Karpas-422 (cell line): Measurements from ENCODE around the gene HLA-DRB1. TPM values are rescaled to one million over a fixed set of nuclear protein-coding genes. Genes with fewer than 3 reads are reported as not detected.

Experiments used
- DNase-seq: peaks from one replicate; pipeline ENCODE4 v3.0.0-alpha.2; 2015
- H2AFZ ChIP-seq: fragments of 200-600 bp; sonication (generic); 2 replicates; pipeline ENCODE4 v1.6.1; 2014; ENCODE audit warnings: antibody characterized with exemption, low read length, mixed read lengths
- H3K27ac ChIP-seq: fragments of 200-600 bp; sonication (generic); 2 replicates; pipeline ENCODE4 v1.5.1; 2014; ENCODE audit warnings: mild to moderate bottlenecking, low read length, moderate library complexity
- H3K27me3 ChIP-seq: fragments of 200-600 bp; sonication (generic); 2 replicates; pipeline ENCODE4 v1.6.1; 2014; ENCODE audit warnings: low read length, mixed read lengths
- H3K36me3 ChIP-seq: fragments of 200-600 bp; sonication (generic); 2 replicates; pipeline ENCODE4 v1.6.1; 2014; ENCODE audit warnings: low read length, mixed read lengths; ENCODE audit not compliant: insufficient read depth
- H3K4me1 ChIP-seq: fragments of 200-600 bp; sonication (generic); 2 replicates; pipeline ENCODE4 v1.6.1; 2014; ENCODE audit warnings: mild to moderate bottlenecking, low read length, mixed read lengths
- H3K4me2 ChIP-seq: fragments of 200-600 bp; sonication (generic); 2 replicates; pipeline ENCODE4 v1.6.1; 2014; ENCODE audit warnings: low read length, low read depth, mild to moderate bottlenecking; ENCODE audit not compliant: poor library complexity, severe bottlenecking
- H3K4me3 ChIP-seq: fragments of 200-600 bp; sonication (generic); 2 replicates; pipeline ENCODE4 v1.5.1; 2014; ENCODE audit warnings: mild to moderate bottlenecking, antibody characterized with exemption, low read length, mixed read lengths
- H3K79me2 ChIP-seq: fragments of 200-600 bp; sonication (generic); 2 replicates; pipeline ENCODE4 v1.6.1; 2014; ENCODE audit warnings: mild to moderate bottlenecking, low read length, mixed read lengths
- H3K9ac ChIP-seq: fragments of 200-600 bp; sonication (generic); 2 replicates; pipeline ENCODE4 v1.6.0; 2014; ENCODE audit warnings: low read length
- H3K9me2 ChIP-seq: fragments of 200-600 bp; sonication (generic), shearing (Covaris generic); replicated peaks from 2 replicates; pipeline ENCODE4 v1.6.0; 2014; ENCODE audit warnings: mild to moderate bottlenecking, low read length, moderate library complexity; ENCODE audit not compliant: insufficient read depth
- H3K9me3 ChIP-seq: fragments of 300-700, 200-600 bp; sonication (generic); 2 replicates; pipeline ENCODE4 v1.6.1; 2014; ENCODE audit warnings: low read length, mixed read lengths
- H4K20me1 ChIP-seq: fragments of 200-600 bp; sonication (generic); 2 replicates; pipeline ENCODE4 v1.6.1; 2014; ENCODE audit warnings: mild to moderate bottlenecking, antibody characterized with exemption, low read length, low read depth; ENCODE audit not compliant: insufficient read depth
- total RNA-seq: library from RNA; depleted of rRNA; stranded (reverse); fragments of >200 nt; shearing (Covaris generic); gene quantifications from 2 replicates; pipeline ENCODE4 v1.2.3, GENCODE V29; 2014; ENCODE audit warnings: low replicate concordance

HLA-DRB1 gene
- total RNA-seq, 1 experiment from 2014 or later = 281 TPM

DNA sequence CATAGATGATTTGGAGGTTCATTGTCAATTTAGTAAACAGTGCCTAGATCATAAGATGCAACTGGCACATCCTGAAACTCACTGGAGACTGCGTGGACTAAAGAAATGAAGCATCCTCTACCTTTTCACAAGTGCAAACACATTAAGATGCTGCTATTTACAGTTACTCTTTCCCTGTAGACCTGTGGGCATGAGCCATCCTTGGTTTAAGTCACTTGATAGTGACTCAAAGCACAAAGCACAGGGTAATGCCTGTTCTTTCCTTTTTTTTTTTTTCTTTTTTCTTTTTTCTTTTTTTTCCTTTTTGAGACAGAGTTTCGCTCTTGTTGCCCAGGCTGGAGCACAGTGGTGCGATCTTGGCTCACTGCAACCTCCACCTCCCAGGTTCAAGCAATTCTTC is 37.6 kb upstream of the HLA-DRB1 start:
- Histone ChIP-seq H3K79me2 (no peaks in the 10 kb centered on the region), H3K9ac (peak overlapping the region; percentile 47), H3K27ac (peak overlapping the region; percentile 98), H3K4me2 (peak overlapping the region; percentile 49), H2AFZ (no peak overlapping the region), H3K27me3 (no peaks in the 10 kb centered on the region), H3K9me2 (no peaks in the 10 kb centered on the region), H3K4me3 (no peak overlapping the region), H3K36me3 (no peaks in the 10 kb centered on the region), H3K4me1 (peaks cover 71% of the 10 kb centered on the region), H3K9me3 (no peaks in the 10 kb centered on the region), H4K20me1 (no peaks in the 10 kb centered on the region)
- DNase-seq = peak; percentile 48

DNA sequence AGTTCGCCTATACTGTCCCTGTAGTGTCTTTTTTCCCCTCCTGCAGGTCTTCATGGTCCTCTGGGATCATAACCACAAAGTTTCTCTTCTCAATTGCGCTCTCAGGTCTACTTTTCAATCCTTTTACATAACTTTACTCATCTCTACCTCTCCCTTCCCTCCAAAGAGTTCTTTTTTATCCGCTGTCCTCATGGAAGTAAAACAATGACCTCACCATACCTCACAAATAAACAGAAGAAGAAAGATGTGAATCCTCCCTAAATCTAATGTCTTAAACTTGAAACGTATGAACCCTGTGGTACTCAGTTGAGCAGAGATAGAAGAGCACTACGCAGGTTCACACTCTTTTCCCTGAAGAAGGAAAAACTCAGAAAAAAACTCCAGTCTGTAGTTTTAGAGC is 35.5 kb upstream of the HLA-DRB1 start:
- H3K27ac ChIP-seq = peak overlapping the region; percentile 98
- H3K4me3 ChIP-seq = peak overlapping the region; percentile 53

DNA sequence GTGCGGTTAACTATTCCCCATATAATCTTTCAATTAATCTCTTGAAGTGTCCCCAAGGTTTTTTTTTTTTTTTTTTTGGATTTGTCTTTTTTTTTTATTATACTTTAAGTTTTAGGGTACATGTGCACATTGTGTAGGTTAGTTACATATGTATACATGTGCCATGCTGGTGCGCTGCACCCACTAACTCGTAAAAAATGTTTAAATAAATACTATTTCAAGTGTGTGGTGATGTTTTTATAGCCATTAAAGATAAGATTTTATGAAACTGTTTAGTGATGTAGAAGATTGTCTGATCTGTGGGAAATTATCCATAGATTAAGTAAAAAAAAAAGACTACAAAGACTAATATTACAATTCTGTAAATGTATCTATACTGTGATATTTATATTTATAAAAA is 34.9 kb upstream of the HLA-DRB1 start:
- peaks cover 74% of the 10 kb centered on the region for H3K4me1 ChIP-seq

More for the DNA sequence above, 35.5 kb upstream of the HLA-DRB1 start:
- peak overlapping the region; percentile 68 for H3K4me2 ChIP-seq
- no peaks in the 10 kb centered on the region for H3K36me3 ChIP-seq
- no peaks in the 10 kb centered on the region for H3K79me2 ChIP-seq
- no peak overlapping the region for H2AFZ ChIP-seq
- peaks cover 3% of the 10 kb centered on the region; the same call in 1 of the 2 replicates for H3K9me3 ChIP-seq
- peak overlapping the region; percentile 74 for H3K9ac ChIP-seq
- no peaks in the 10 kb centered on the region for H3K9me2 ChIP-seq
- H3K4me1 ChIP-seq = peaks cover 76% of the 10 kb centered on the region
- H3K27me3 ChIP-seq = no peaks in the 10 kb centered on the region
- H4K20me1 ChIP-seq = no peaks in the 10 kb centered on the region
- peak; percentile 71 for DNase-seq

DNA sequence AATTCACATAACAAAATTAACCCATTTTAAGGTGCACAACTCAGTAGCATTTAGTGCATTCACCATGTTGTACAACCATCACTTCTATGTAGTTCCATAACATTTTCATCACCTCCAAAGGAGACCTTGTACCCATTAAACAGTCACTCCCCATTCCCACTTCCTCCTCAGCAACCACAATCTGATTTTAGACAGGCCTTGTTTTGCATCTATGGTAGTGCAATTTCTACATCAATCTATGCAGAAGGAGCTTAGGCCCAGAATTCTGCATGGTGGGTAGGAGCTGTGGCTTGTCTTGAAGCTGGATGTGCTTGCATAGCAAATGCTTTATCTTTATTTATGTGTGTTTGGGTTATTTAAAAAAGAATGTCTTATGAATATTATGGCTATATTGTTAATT is 34.0 kb upstream of the HLA-DRB1 start:
- Histone ChIP-seq H3K9me3 (peaks cover 3% of the 10 kb centered on the region; the same call in 1 of the 2 replicates), H3K79me2 (no peaks in the 10 kb centered on the region), H3K27ac (peak overlapping the region; percentile 98), H3K4me1 (peaks cover 74% of the 10 kb centered on the region), H3K4me3 (peak overlapping the region; percentile 53), H3K27me3 (no peaks in the 10 kb centered on the region), H3K4me2 (peak overlapping the region; percentile 68), H3K36me3 (no peaks in the 10 kb centered on the region), H3K9me2 (no peaks in the 10 kb centered on the region), H3K9ac (peak overlapping the region; percentile 74), H2AFZ (no peak overlapping the region), H4K20me1 (no peaks in the 10 kb centered on the region)
- DNase-seq = peak; percentile 94

More for the DNA sequence above, 34.9 kb upstream of the HLA-DRB1 start:
- Histone ChIP-seq H3K9me3 (peaks cover 3% of the 10 kb centered on the region; the same call in 1 of the 2 replicates), H3K27me3 (no peaks in the 10 kb centered on the region), H4K20me1 (no peaks in the 10 kb centered on the region), H3K27ac (peak overlapping the region; percentile 98), H3K4me3 (peak overlapping the region; percentile 53), H3K9ac (peak overlapping the region; percentile 74), H3K79me2 (no peaks in the 10 kb centered on the region), H3K9me2 (no peaks in the 10 kb centered on the region), H3K4me2 (peak overlapping the region; percentile 68), H3K36me3 (no peaks in the 10 kb centered on the region), H2AFZ (no peak overlapping the region)
- no peak for DNase-seq

DNA sequence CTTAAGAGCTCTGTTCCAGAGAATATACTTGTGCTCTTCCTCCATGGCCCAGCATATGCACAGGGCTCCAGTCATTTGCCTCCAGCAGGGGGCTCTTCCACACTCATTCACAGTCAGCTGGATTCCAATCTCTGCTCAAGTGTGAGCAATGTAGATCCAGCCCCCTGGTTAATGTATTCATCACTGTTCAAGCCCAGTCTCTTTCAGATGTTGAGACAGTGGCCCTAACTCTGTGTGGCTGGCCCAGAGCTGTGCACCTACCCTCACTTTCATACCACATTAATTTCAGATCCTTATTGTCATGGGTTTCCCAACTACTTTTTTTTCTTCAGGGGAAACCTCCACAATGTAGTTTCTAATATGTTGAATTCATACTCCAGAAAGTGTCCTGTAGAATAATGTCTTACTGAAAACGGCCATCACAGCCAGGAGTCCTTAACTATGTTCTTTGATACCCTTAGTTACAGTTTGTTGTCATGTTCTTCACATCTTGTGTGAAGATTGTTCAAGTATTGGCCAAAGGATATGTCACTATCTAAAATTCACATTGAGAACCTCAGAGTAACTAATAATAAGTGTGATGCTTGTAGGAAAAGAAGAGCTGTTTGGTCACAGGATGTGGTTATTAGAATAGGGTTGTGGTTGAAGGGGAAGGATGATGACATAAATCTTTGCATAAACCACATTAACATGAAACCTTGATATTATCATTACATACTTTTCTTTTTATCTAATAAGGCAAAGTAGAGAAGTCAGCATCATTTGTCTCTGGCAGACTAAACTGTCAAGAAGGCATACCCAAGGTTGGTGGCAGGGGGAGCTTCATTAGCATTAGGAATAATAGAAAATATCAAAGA is 33.1 kb upstream of the HLA-DRB1 start:
- H3K27me3 ChIP-seq = no peaks in the 10 kb centered on the region
- H3K79me2 ChIP-seq = no peaks in the 10 kb centered on the region
- DNase-seq = peak; percentile 96
- peak overlapping the region; percentile 98 for H3K27ac ChIP-seq
- no peaks in the 10 kb centered on the region for H4K20me1 ChIP-seq
- peaks cover 66% of the 10 kb centered on the region for H3K4me1 ChIP-seq
- peak overlapping the region; percentile 53 for H3K4me3 ChIP-seq
- peak overlapping the region; percentile 74 for H3K9ac ChIP-seq
- H3K9me3 ChIP-seq = peaks cover 5% of the 10 kb centered on the region; the same call in 1 of the 2 replicates
- no peaks in the 10 kb centered on the region for H3K9me2 ChIP-seq
- H3K4me2 ChIP-seq = peak overlapping the region; percentile 68
- peak overlapping the region; percentile 33; the same call in 1 of the 2 replicates for H2AFZ ChIP-seq
- H3K36me3 ChIP-seq = no peaks in the 10 kb centered on the region

DNA sequence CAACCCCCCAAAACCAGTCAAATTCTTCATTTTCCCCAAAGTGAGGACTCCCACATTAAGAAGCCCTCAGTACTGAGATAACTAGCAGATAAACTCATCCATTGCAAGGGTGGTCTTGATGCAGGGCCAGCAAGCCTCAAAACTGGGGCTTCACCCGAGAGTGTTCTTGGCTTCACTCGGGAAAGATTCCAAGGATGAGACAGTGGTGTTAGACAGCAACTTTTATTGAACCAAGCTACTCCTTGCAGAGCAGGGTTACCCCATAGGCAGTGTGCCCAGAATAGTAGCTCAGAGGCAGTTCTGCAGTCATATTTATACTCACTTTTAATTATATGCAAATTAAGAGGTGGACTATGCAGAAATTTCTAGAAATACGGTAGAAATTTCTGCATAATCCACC is 31.7 kb upstream of the HLA-DRB1 start:
- peak overlapping the region; percentile 98; the same call in 1 of the 2 replicates for H3K27ac ChIP-seq
- H3K79me2 ChIP-seq = no peaks in the 10 kb centered on the region
- peaks cover 52% of the 10 kb centered on the region for H3K4me1 ChIP-seq
- no peak for DNase-seq
- no peak overlapping the region for H2AFZ ChIP-seq
- no peaks in the 10 kb centered on the region for H3K36me3 ChIP-seq
- no peak overlapping the region for H3K9ac ChIP-seq
- no peak overlapping the region for H3K4me2 ChIP-seq
- peaks cover 8% of the 10 kb centered on the region; the same call in 1 of the 2 replicates for H3K9me3 ChIP-seq
- H4K20me1 ChIP-seq = no peaks in the 10 kb centered on the region
- H3K27me3 ChIP-seq = no peaks in the 10 kb centered on the region
- no peaks in the 10 kb centered on the region for H3K9me2 ChIP-seq
- H3K4me3 ChIP-seq = no peak overlapping the region

DNA sequence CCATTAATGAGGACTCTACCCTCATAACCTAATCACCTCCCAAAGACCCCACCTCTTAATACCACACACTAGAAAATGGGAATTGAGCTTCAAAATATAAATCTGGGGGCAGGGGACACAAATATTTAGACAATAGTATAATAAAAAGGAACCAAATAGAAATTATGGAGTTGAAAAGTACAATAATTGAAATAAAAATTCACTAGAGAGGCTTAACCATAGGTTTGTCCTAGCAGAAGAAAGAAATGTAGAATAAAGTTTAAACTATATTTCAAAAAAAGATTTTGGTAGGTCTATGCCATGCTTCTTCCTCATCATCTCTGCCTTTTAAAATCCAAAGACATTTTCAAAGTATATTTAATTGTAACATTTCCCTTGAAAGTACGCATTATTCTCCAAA is 28.1 kb upstream of the HLA-DRB1 start:
- no peak overlapping the region for H3K9ac ChIP-seq
- no peaks in the 10 kb centered on the region for H3K79me2 ChIP-seq
- no peak overlapping the region for H2AFZ ChIP-seq
- H4K20me1 ChIP-seq = no peaks in the 10 kb centered on the region
- peak; percentile 66 for DNase-seq
- H3K4me2 ChIP-seq = no peak overlapping the region
- H3K9me2 ChIP-seq = no peaks in the 10 kb centered on the region
- no peak overlapping the region for H3K27ac ChIP-seq
- H3K27me3 ChIP-seq = no peaks in the 10 kb centered on the region
- peaks cover 8% of the 10 kb centered on the region; the same call in 1 of the 2 replicates for H3K9me3 ChIP-seq
- no peaks in the 10 kb centered on the region for H3K36me3 ChIP-seq
- H3K4me1 ChIP-seq = peaks cover 17% of the 10 kb centered on the region
- no peak overlapping the region for H3K4me3 ChIP-seq

DNA sequence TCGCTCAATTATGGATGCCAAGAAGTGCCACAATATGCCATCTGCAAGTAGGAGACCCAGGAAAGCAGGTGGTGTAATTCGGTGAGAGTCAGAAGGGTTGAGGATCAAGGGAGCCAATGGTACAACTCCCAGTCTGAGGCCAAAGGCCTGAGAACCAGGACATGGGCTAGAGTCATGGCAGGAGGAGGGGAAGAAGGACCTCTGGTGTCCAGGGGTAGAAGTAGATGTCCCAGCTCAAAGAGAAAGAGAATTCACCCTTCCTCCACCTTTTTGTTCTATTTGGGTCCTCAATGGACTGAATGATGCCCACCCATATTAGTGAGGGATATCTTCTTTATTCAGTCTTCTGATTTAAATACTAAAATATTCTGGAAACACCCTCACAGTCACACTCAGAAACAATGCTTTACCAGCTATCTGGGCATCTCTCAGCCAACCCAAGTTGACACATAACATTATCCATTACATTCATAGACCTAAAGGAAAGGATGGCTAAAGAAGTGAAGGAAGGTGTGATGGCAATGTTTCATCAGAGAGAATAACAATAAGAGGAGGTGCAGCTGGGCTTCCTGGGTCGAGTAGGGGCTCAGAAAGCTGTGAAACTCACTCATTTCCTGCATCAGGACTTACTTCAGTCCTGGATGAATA is 26.4 kb upstream of the HLA-DRB1 start:
- no peak overlapping the region for H3K9ac ChIP-seq
- H3K27ac ChIP-seq = no peak overlapping the region
- H3K9me3 ChIP-seq = 0 out of 2 replicates have a peak, but pooled peaks cover 6% of the 10 kb centered on the region
- H3K4me3 ChIP-seq = no peak overlapping the region
- no peaks in the 10 kb centered on the region for H3K79me2 ChIP-seq
- no peak overlapping the region for H2AFZ ChIP-seq
- no peaks in the 10 kb centered on the region for H3K9me2 ChIP-seq
- no peaks in the 10 kb centered on the region for H3K36me3 ChIP-seq
- DNase-seq = no peak
- H3K4me1 ChIP-seq = no peaks in the 10 kb centered on the region; the same call in 1 of the 2 replicates
- no peaks in the 10 kb centered on the region for H4K20me1 ChIP-seq
- H3K27me3 ChIP-seq = no peaks in the 10 kb centered on the region
- H3K4me2 ChIP-seq = no peak overlapping the region
